Prostate gland (tissue), 2 donors: ENCODE data around the gene TMEM108. TPM values are rescaled to one million over a fixed set of nuclear protein-coding genes. Genes with fewer than 3 reads are reported as not detected.

Source experiments
- DNase-seq: peaks from one replicate; pipeline ENCODE4 v3.0.0-alpha.2; 2019; ENCODE audit warnings: low spot score
- H3K27ac ChIP-seq, 2 donors: fragments of 200-600 bp; sonication (generic); 2 replicates each; pipeline ENCODE4 v1.5.1; 2017 to 2019
- H3K27me3 ChIP-seq: fragments of 200-600 bp; sonication (generic); replicated peaks from 2 replicates; pipeline ENCODE4 v1.5.1; 2019; ENCODE audit not compliant: insufficient read depth
- H3K36me3 ChIP-seq, 2 donors: fragments of 200-600 bp; sonication (generic); 1 replicate in 1 of 2; 2 replicates in 1 of 2; pipeline versions ENCODE4 v1.5.1 to v1.8.1; 2017 to 2019
- H3K4me1 ChIP-seq: fragments of 200-600 bp; sonication (generic); replicated peaks from 2 replicates; pipeline ENCODE4 v1.5.1; 2019
- H3K4me3 ChIP-seq, 2 donors: fragments of 200-600 bp; sonication (generic); 2 replicates each; pipeline ENCODE4 v1.5.1; 2017 to 2019
- H3K9me3 ChIP-seq: fragments of 200-600 bp; sonication (generic); 2 replicates; pipeline ENCODE4 v1.5.1; 2017
- CTCF ChIP-seq, 4 experiments: fragments of 200-600 bp in 2 of 4; fragments of 450-650 bp in 2 of 4; sonication (generic) in 2 of 4; IDR thresholded peaks; 1 replicate in 3 of 4; 2 replicates in 1 of 4; pipeline ENCODE4 v1.5.1; 2016 to 2019; ENCODE audit warnings: antibody characterized with exemption in 4 of 4, mild to moderate bottlenecking in 2 of 4, moderate library complexity in 2 of 4
- POLR2A ChIP-seq: fragments of 450-650 bp; IDR thresholded peaks from one replicate; pipeline ENCODE4 v1.6.1; 2016; ENCODE audit warnings: antibody characterized with exemption, mild to moderate bottlenecking
- POLR2AphosphoS5 ChIP-seq: sonication (generic); formaldehyde crosslinking; IDR thresholded peaks from one replicate; pipeline ENCODE4 v1.6.1; 2017; ENCODE audit warnings: antibody characterized with exemption
- WGBS: methylation state at CpG from one replicate; pipeline ENCODE4 v1.1.5; 2018; 5-methylcytosine and 5-hydroxymethylcytosine counted together
- intact Hi-C: fragments of 100-400 bp; cut with DNase I; formaldehyde crosslinking; loops from one replicate; pipeline ENCODE4 v1.14.2; 2022
- total RNA-seq, 2 donors: library from RNA; depleted of rRNA; stranded (reverse); fragments of >200 nt; gene quantifications; one replicate each; pipeline ENCODE4 v1.1.0, GENCODE V29; 2016

Gene TMEM108
- total RNA-seq, 2 donors from 2014 or later = 8.1 TPM; not detected in 1

- no peak for DNase-seq
- H3K27me3 ChIP-seq = no peaks in the 10 kb centered on the region
- no peak overlapping the region for H3K27ac ChIP-seq
- intact Hi-C loops = no loop called here
- no peaks in the 10 kb centered on the region for H3K36me3 ChIP-seq
- TF ChIP-seq CTCF (IDR thresholded peaks at IDR 0.05) (no peak), POLR2A (no peak), POLR2AphosphoS5 (no peak)
- H3K4me1 ChIP-seq = peaks cover 7% of the 10 kb centered on the region
- H3K9me3 ChIP-seq = no peaks in the 10 kb centered on the region
- H3K4me3 ChIP-seq = no peak overlapping the region
- WGBS = 85% methylated on average over 17 of the region's 17 CpGs
Observed at GRCh38 chr3:133410191-133410892, 372.2 kb downstream of the TMEM108 start.

- Histone ChIP-seq H3K27ac (no peak overlapping the region), H3K36me3 (no peaks in the 10 kb centered on the region), H3K4me1 (peaks cover 7% of the 10 kb centered on the region), H3K4me3 (no peak overlapping the region), H3K9me3 (no peaks in the 10 kb centered on the region), H3K27me3 (no peaks in the 10 kb centered on the region)
- DNase-seq = no peak
- 65% methylated on average over 26 of the region's 26 CpGs for WGBS
- intact Hi-C loops = no loop called here
- TF ChIP-seq POLR2AphosphoS5 = no peak
- no peak for TF ChIP-seq POLR2A
- TF ChIP-seq CTCF (IDR thresholded peaks at IDR 0.05) = no peak
Observed at GRCh38 chr3:133412183-133413132, 374.3 kb downstream of the TMEM108 start.

DNA sequence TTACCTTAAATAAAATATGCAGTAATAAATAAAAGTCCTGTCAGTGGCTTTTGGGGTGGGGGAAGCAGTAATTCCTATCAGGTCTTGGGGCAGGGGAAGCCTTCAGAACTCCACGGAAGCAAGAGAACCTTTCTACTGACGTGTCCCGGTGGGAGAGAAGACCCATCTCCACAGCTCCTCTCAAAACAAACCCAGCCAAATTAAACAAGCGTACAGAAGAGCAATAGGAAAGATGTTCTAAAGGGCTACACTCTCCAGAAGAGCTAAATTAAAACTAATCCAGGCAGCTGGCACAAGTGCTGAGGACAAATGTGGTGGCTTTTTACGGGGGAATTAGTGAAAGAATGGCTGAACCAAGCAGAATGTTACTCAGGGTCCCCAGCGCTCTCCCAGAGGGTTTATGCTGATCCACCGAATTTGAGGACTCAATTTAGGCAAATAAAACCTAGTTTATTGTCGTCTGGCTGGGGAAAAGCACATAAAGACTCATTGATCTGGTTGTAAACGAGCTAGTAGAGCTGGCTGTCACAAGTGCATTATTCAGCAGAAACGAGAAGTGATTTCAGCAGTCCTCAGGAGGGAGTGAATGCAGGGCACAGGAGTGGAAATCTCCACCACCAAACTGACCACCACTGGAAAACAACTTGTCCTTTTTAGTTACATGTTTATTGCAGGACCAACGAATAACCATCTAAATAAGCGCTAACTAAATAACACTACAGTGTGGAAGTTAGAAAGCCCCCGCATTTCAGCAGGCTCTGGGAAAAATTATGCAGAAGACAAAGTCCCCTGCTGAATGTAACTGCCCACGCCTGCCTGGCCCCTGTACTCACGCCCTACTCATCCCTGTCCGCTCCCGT, 375.2 kb downstream of the TMEM108 start:
- Histone ChIP-seq H3K36me3 (no peaks in the 10 kb centered on the region), H3K4me1 (peaks cover 7% of the 10 kb centered on the region), H3K27me3 (no peaks in the 10 kb centered on the region), H3K27ac (no peak overlapping the region), H3K4me3 (no peak overlapping the region), H3K9me3 (no peaks in the 10 kb centered on the region)
- 9% methylated on average over 17 of the region's 17 CpGs for WGBS
- DNase-seq = no peak
- intact Hi-C loops = no loop called here
- no peak for TF ChIP-seq CTCF (IDR thresholded peaks at IDR 0.05)
- peak; percentile 25 for TF ChIP-seq POLR2AphosphoS5

DNA sequence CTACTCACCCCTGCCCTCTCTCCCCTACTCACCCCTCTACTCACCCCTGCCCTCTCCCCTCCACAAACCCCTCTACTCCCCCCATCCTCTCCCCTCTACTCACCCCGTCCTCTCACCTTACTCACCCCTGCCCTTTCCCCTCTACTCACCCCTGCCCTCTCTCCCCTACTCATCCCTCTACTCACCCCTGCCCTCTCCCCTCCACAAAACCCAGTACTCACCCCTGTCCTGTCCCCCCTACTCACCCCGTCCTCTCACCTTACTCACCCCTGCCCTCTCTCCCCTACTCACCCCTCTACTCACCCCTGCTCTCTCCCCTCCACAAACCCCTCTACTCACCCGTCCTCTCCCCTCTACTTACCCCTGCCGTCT, 375.8 kb downstream of the TMEM108 start:
- intact Hi-C loops = no loop called here
- TF ChIP-seq CTCF (IDR thresholded peaks at IDR 0.05) = no peak
- no peak for TF ChIP-seq POLR2A
- no peak for TF ChIP-seq POLR2AphosphoS5
- peaks cover 7% of the 10 kb centered on the region for H3K4me1 ChIP-seq
- DNase-seq = no peak
- no peak overlapping the region for H3K27ac ChIP-seq
- H3K4me3 ChIP-seq = no peak overlapping the region
- H3K27me3 ChIP-seq = no peaks in the 10 kb centered on the region
- H3K36me3 ChIP-seq = no peaks in the 10 kb centered on the region
- WGBS = 58% methylated on average over 4 of the region's 4 CpGs
- no peaks in the 10 kb centered on the region for H3K9me3 ChIP-seq
